Heart right ventricle (tissue), 16 donors: ENCODE results near the gene EEIG2. TPM values are rescaled to one million over a fixed set of nuclear protein-coding genes. Genes with fewer than 3 reads are reported as not detected.
A peak's percentile ranks its signal among the peaks of the same experiment; 100 is the strongest.

Experiments
- ATAC-seq, 8 donors: fragments of 200-7000 bp; cut with Tn5 transposase; one replicate each; pipeline ENCODE4 v1.9.1; 2020; ENCODE audit warnings: mild to moderate bottlenecking in 8 of 8, moderate library complexity in 8 of 8, moderate number of reproducible peaks in 1 of 8
- DNase-seq, 2 donors: peaks; one replicate each; pipeline ENCODE4 v3.0.0-alpha.2; 2020
- H3K27ac ChIP-seq, 10 donors: fragments of 200-600 bp; sonication (generic) in 2 of 10; one replicate each; pipeline versions ENCODE4 v1.5.0 to v1.8.0; 2020 to 2022; ENCODE audit warnings: mild to moderate bottlenecking in 3 of 10
- H3K27me3 ChIP-seq, 7 donors: fragments of 200-600 bp; one replicate each; pipeline ENCODE4 v1.8.0; 2021 to 2022; ENCODE audit warnings: mild to moderate bottlenecking in 2 of 7
- H3K36me3 ChIP-seq, 9 donors: fragments of 200-600 bp; sonication (generic) in 1 of 9; one replicate each; pipeline versions ENCODE4 v1.5.0 to v1.8.0; 2020 to 2022; ENCODE audit warnings: mild to moderate bottlenecking in 2 of 9
- H3K4me1 ChIP-seq, 9 donors: fragments of 200-600 bp; sonication (generic) in 1 of 9; one replicate each; pipeline versions ENCODE4 v1.5.0 to v1.8.0; 2020 to 2022; ENCODE audit warnings: mild to moderate bottlenecking in 4 of 9
- H3K4me3 ChIP-seq, 10 donors: fragments of 200-600 bp; sonication (generic) in 2 of 10; one replicate each; pipeline versions ENCODE4 v1.5.0 to v1.8.0; 2020 to 2022; ENCODE audit warnings: mild to moderate bottlenecking in 7 of 10, moderate library complexity in 2 of 10
- H3K9me3 ChIP-seq, 11 donors: fragments of 200-600 bp in 10 of 11; sonication (generic) in 2 of 11; one replicate each; pipeline versions ENCODE4 v1.5.0 to v1.8.0; 2013 to 2022; ENCODE audit warnings: mild to moderate bottlenecking in 2 of 11, control low read depth in 1 of 11, moderate library complexity in 1 of 11
- CTCF ChIP-seq, 9 donors: fragments of 200-600 bp; sonication (generic) in 2 of 9; IDR thresholded peaks; one replicate each; pipeline versions ENCODE4 v1.5.0 to v1.8.0; 2021 to 2022; ENCODE audit warnings: antibody characterized with exemption in 9 of 9, mild to moderate bottlenecking in 5 of 9, moderate library complexity in 1 of 9
- WGBS, 2 donors: extraction: QIAGEN DNeasy Blood & Tissue Kit; methylation state at CpG; one replicate each; pipeline ENCODE4 v1.1.7; 2013; ENCODE audit warnings: inconsistent platforms in 1 of 2; 5-methylcytosine and 5-hydroxymethylcytosine counted together
- intact Hi-C, 10 donors: fragments of 100-400 bp; cut with DNase I; formaldehyde crosslinking; loops; one replicate each; pipeline versions ENCODE4 v1.11.1 to v1.14.2; 2022
- polyA plus RNA-seq, 2 donors: library from polyadenylated mRNA; stranded (reverse); fragments of 200-250 nt; gene quantifications; one replicate each; pipeline ENCODE4 v1.2.3, GENCODE V29; 2013
- total RNA-seq, 10 donors: library from RNA; stranded (reverse); fragmentation: NEBNext Ultra II Directional in 3 of 10; extraction: Animal tissue kit (Norgen Biotek cat#: 25700) in 3 of 10; gene quantifications; one replicate each; pipeline versions ENCODE4 v1.2.1 to v1.2.4, GENCODE V29; 2021 to 2023
- donor health status: Arrhythmogenic right ventricular cardiomyopathy.
- donor health status: ischemic (EF 13 %, LVEDD 7.1; RV severe dilation, severe dysfunction).
- donor health status: healthy with polysubstance abuse.
- donor health status: DM: no; HTN: yes; CAD: no.
- donor health status: DM: no; HTN: no; CAD: no.
- donor health status: ischemic (EF 25% LVEDD 6.9; RV normal size, moderate dysfunction).
- donor health status: ischemic (EF 25% LVEDD 5.7; RV mildly dilated, moderate dysfunction).
- donor health status: healthy.
- donor health status: DM: yes; HTN: yes; CAD: no.
- donor health status: Ischemic cardiomyopathy.
- donor health status: ischemic (EF 35%, LVEDD 5.7; RV mildly dilated, moderate dysfunction).
- donor health status: nonischemic (EF 11% LVEDD 7.7; RV severe dilation, severe dysfunction).
- donor health status: DM: yes; HTN: yes; CAD: no.
- donor health status: PGD.
- donor health status: ischemic (EF 29% LVEDD 5.4; RV normal size, mild dysfunction).
- donor health status: nonischemic (EF 23%, LVEDD 6.1; RV moderate dilation, normal function).

The EEIG2 gene
- total and polyA plus RNA-seq, 12 donors = 1.5 to 10.0 (median 5.4) TPM

GRCh38 chr1:108573183-108573582 lies 13.3 kb downstream of the EEIG2 start:
- no peak for TF ChIP-seq CTCF (IDR thresholded peaks at IDR 0.05)
- no peak overlapping the region for H3K27ac ChIP-seq
- H3K4me3 ChIP-seq = no peak overlapping the region
- WGBS, 2 donors = 98 to 99% methylated on average over 2 of the region's 2 CpGs
- ATAC-seq = no peak
- intact Hi-C loops = no loop called here
- no peak for DNase-seq
- H3K36me3 ChIP-seq = no peaks in the 10 kb centered on the region
- no peaks in the 10 kb centered on the region for H3K27me3 ChIP-seq
- H3K4me1 ChIP-seq = peaks cover 0 to 25% (median 3%) of the 10 kb centered on the region in 9 donors
- H3K9me3 ChIP-seq = no peaks in the 10 kb centered on the region

- DNase-seq = no peak
- H3K27ac ChIP-seq = no peak overlapping the region
- H3K4me1 ChIP-seq = peaks cover 0 to 25% (median under 1%) of the 10 kb centered on the region in 9 donors
- H3K4me3 ChIP-seq = no peak overlapping the region
- no peaks in the 10 kb centered on the region for H3K9me3 ChIP-seq
- no peak for TF ChIP-seq CTCF (IDR thresholded peaks at IDR 0.05)
- H3K36me3 ChIP-seq = no peaks in the 10 kb centered on the region
- ATAC-seq = no peak
- H3K27me3 ChIP-seq = no peaks in the 10 kb centered on the region
- intact Hi-C loops = no loop called here
Observed at GRCh38 chr1:108574008-108574407, 14.1 kb downstream of the EEIG2 start.

- ATAC-seq (no peak), DNase-seq (no peak)
- no peak overlapping the region for H3K4me3 ChIP-seq
- no peaks in the 10 kb centered on the region for H3K36me3 ChIP-seq
- peaks cover 0 to 17% (median 0%) of the 10 kb centered on the region in 9 donors for H3K4me1 ChIP-seq
- intact Hi-C loops = no loop called here
- peaks cover 0 to 8% (median 1%) of the 10 kb centered on the region in 11 donors for H3K9me3 ChIP-seq
- no peak for TF ChIP-seq CTCF (IDR thresholded peaks at IDR 0.05)
- no peaks in the 10 kb centered on the region for H3K27me3 ChIP-seq
- H3K27ac ChIP-seq = peak overlapping the region in 1 of 10 donors; percentile 13
Observed at GRCh38 chr1:108575375-108575774, 15.5 kb downstream of the EEIG2 start.

- no peak overlapping the region for H3K4me3 ChIP-seq
- intact Hi-C loops = no loop called here
- whole genome bisulfite sequencing, 2 donors = 54 to 65% methylated on average over 4 of the region's 4 CpGs
- H3K9me3 ChIP-seq = peaks cover 0 to 25% (median 13%) of the 10 kb centered on the region in 11 donors
- no peak for TF ChIP-seq CTCF (IDR thresholded peaks at IDR 0.05)
- DNase-seq (no peak), ATAC-seq (peak in 2 of 8 donors; percentile 63 to 68)
- H3K27me3 ChIP-seq = no peaks in the 10 kb centered on the region
- no peak overlapping the region for H3K27ac ChIP-seq
- H3K4me1 ChIP-seq = peaks cover 5 to 41% (median 28%) of the 10 kb centered on the region in 9 donors
- no peaks in the 10 kb centered on the region for H3K36me3 ChIP-seq
Observed at GRCh38 chr1:108583757-108584427, 24.0 kb downstream of the EEIG2 start.
